HG03066 (cell line): Measurements from ENCODE around the gene LOXHD1.
A peak's percentile ranks its signal among the peaks of the same experiment; 100 is the strongest.

Experiments
- ATAC-seq: cut with Tn5 transposase; IDR thresholded peaks from one replicate; pipeline ENCODE4 v1.9.1; 2021; ENCODE audit warnings: low read depth; ENCODE audit not compliant: unreplicated experiment

The LOXHD1 gene

GRCh38 chr18:46583711-46584110 lies 73.3 kb downstream of the LOXHD1 start:
- ATAC-seq, result no peak

- no peak for ATAC-seq
Measured at GRCh38 chr18:46581648-46582047, 75.4 kb downstream of the LOXHD1 start.

- no peak for ATAC-seq
Measured at GRCh38 chr18:46578987-46579386, 78.0 kb downstream of the LOXHD1 start.

- ATAC-seq, result no peak
Measured at GRCh38 chr18:46577546-46577945, 79.5 kb downstream of the LOXHD1 start.

- ATAC-seq, result no peak
Measured at GRCh38 chr18:46575851-46576250, 81.2 kb downstream of the LOXHD1 start.

- no peak for ATAC-seq
Measured at GRCh38 chr18:46574743-46575115, 82.3 kb downstream of the LOXHD1 start.

GRCh38 chr18:46574000-46574742 lies 82.8 kb downstream of the LOXHD1 start:
- peak; percentile 62 for ATAC-seq

GRCh38 chr18:46573156-46573555 lies 83.9 kb downstream of the LOXHD1 start:
- ATAC-seq, result no peak

- no peak for ATAC-seq
Measured at GRCh38 chr18:46571756-46572155, 85.3 kb downstream of the LOXHD1 start.

GRCh38 chr18:46570666-46571065 lies 86.4 kb downstream of the LOXHD1 start:
- no peak for ATAC-seq

GRCh38 chr18:46570134-46570533 lies 86.9 kb downstream of the LOXHD1 start:
- no peak for ATAC-seq

- no peak for ATAC-seq
Measured at GRCh38 chr18:46569211-46569610, 87.8 kb downstream of the LOXHD1 start.

- no peak for ATAC-seq
Measured at GRCh38 chr18:46567196-46567595, 89.8 kb downstream of the LOXHD1 start.

- ATAC-seq, result no peak
Measured at GRCh38 chr18:46566111-46566510, 90.9 kb downstream of the LOXHD1 start.

- ATAC-seq, result no peak
Measured at GRCh38 chr18:46565256-46565655, 91.8 kb downstream of the LOXHD1 start.

GRCh38 chr18:46563317-46563716 lies 93.7 kb downstream of the LOXHD1 start:
- ATAC-seq, result no peak

- no peak for ATAC-seq
Measured at GRCh38 chr18:46562674-46563192, 94.3 kb downstream of the LOXHD1 start.

- no peak for ATAC-seq
Measured at GRCh38 chr18:46560671-46561045, 96.4 kb downstream of the LOXHD1 start.

GRCh38 chr18:46559946-46560670 lies 96.9 kb downstream of the LOXHD1 start:
- no peak for ATAC-seq

- ATAC-seq, result no peak
Measured at GRCh38 chr18:46559296-46559695, 97.7 kb downstream of the LOXHD1 start.

GRCh38 chr18:46556590-46557206 lies 100.3 kb downstream of the LOXHD1 start:
- ATAC-seq, result no peak
